ENCODE data around the gene ZNF407.

ZNF407 gene

GRCh38 chr18:74569401-74569800 lies 28.3 kb upstream of the ZNF407 start:
- no peak for TF ChIP-seq CTCF (IDR thresholded peaks at IDR 0.05; ENCODE audit: insufficient read depth, low read depth, low read length, missing control alignments)
- no peak overlapping the region for H3K4me3 ChIP-seq (ENCODE audit: low read depth, low read length)
- DNase-seq (ENCODE audit: low read depth): no peak

- no peak for TF ChIP-seq CTCF (IDR thresholded peaks at IDR 0.05; ENCODE audit: insufficient read depth, low read depth, low read length, missing control alignments)
Observed at GRCh38 chr18:74570266-74570665, 27.4 kb upstream of the ZNF407 start.

GRCh38 chr18:74571895-74572680 lies 25.6 kb upstream of the ZNF407 start:
- DNase-seq (ENCODE audit: low read depth): no peak
- no peak overlapping the region for H3K4me3 ChIP-seq (ENCODE audit: low read depth, low read length)
- TF ChIP-seq CTCF (IDR thresholded peaks at IDR 0.05; ENCODE audit: insufficient read depth, low read depth, low read length, missing control alignments): no peak

More at GRCh38 chr18:74570266-74570665, 27.4 kb upstream of the ZNF407 start:
- H3K4me3 ChIP-seq (ENCODE audit: low read depth, low read length): no peak overlapping the region
- no peak for DNase-seq (ENCODE audit: low read depth)

- no peak for TF ChIP-seq CTCF (IDR thresholded peaks at IDR 0.05; ENCODE audit: insufficient read depth, low read depth, low read length, missing control alignments)
- no peak overlapping the region for H3K4me3 ChIP-seq (ENCODE audit: low read depth, low read length)
- no peak for DNase-seq (ENCODE audit: low read depth)
Observed at GRCh38 chr18:74573053-74573452, 24.6 kb upstream of the ZNF407 start.

GRCh38 chr18:74574916-74575315 lies 22.8 kb upstream of the ZNF407 start:
- TF ChIP-seq CTCF (IDR thresholded peaks at IDR 0.05; ENCODE audit: insufficient read depth, low read depth, low read length, missing control alignments): no peak
- no peak for DNase-seq (ENCODE audit: low read depth)
- H3K4me3 ChIP-seq (ENCODE audit: low read depth, low read length): no peak overlapping the region

GRCh38 chr18:74577019-74577418 lies 20.7 kb upstream of the ZNF407 start:
- no peak for DNase-seq (ENCODE audit: low read depth)
- TF ChIP-seq CTCF (IDR thresholded peaks at IDR 0.05; ENCODE audit: insufficient read depth, low read depth, low read length, missing control alignments): no peak

More at GRCh38 chr18:74577019-74577418, 20.7 kb upstream of the ZNF407 start:
- no peak overlapping the region for H3K4me3 ChIP-seq (ENCODE audit: low read depth, low read length)
